ENCODE data around the gene HSD11B2. TPM values are rescaled to one million over a fixed set of nuclear protein-coding genes. Genes with fewer than 3 reads are reported as not detected.

The HSD11B2 gene
- total RNA-seq: under 0.01 TPM in 1 of 2 replicates, not detected in the other

GRCh38 chr16:67430977-67431774 is at the start of gene HSD11B2:
Gene HSD11B2, plus strand, starts transcription at chr16:67431121. Its CDS starts 128 bp downstream, at chr16:67431249.

GRCh38 chr16:67393111-67393787 is 37.7 kb upstream of the HSD11B2 start, which contains the start of gene TPPP3:
Gene TPPP3, minus strand, starts transcription at chr16:67393498. Its CDS starts 2,387 bp downstream, at chr16:67391111.

GRCh38 chr16:67415872-67416793 is 14.8 kb upstream of the HSD11B2 start, which contains the start of gene ZDHHC1:
Gene ZDHHC1, minus strand, starts transcription at chr16:67416477. Its CDS starts 8,702 bp downstream, at chr16:67407775.

GRCh38 chr16:67480833-67481560 is 50.1 kb downstream of the HSD11B2 start, which contains the start of gene ATP6V0D1:
Gene ATP6V0D1, minus strand, starts transcription at chr16:67481157. Its CDS starts 71 bp downstream, at chr16:67481086.

GRCh38 chr16:67483150-67483549 is 52.2 kb downstream of the HSD11B2 start, which contains the start of gene AGRP:
Gene AGRP, minus strand, starts transcription at chr16:67483547. Its CDS starts 149 bp downstream, at chr16:67483398.

Small RNAs within 50 kb of the gene (small RNA-seq; reads per million reads assigned to genes)
- not detected for gene RNU1-123P (ENCODE audit: low replicate concordance)

Other genes with a start within 250 kb of the HSD11B2 start
- 5.0 and 11.2 TPM in 2 replicates for gene MATCAP1, start 247.2 kb upstream of the HSD11B2 start, total RNA-seq
- gene EXOC3L1, start 241.0 kb upstream of the HSD11B2 start, total RNA-seq: not detected in 2 replicates
- gene E2F4, start 239.0 kb upstream of the HSD11B2 start, total RNA-seq: 69.6 and 120 TPM in 2 replicates
- gene ELMO3, start 232.0 kb upstream of the HSD11B2 start, total RNA-seq: 0.72 and 0.88 TPM in 2 replicates
- 36.4 and 42.0 TPM in 2 replicates for gene TMEM208, start 204.0 kb upstream of the HSD11B2 start, total RNA-seq
- 7.0 and 40.2 TPM in 2 replicates for gene FHOD1, start 183.6 kb upstream of the HSD11B2 start, total RNA-seq
- gene SLC9A5, start 182.1 kb upstream of the HSD11B2 start, total RNA-seq: 1.1 and 1.6 TPM in 2 replicates
- gene PLEKHG4, start 151.6 kb upstream of the HSD11B2 start, total RNA-seq: 6.6 and 21.0 TPM in 2 replicates
- gene KCTD19, start 104.4 kb upstream of the HSD11B2 start, total RNA-seq: under 0.01 TPM in 1 of 2 replicates, not detected in the other
- not detected in 2 replicates for gene LRRC36, start 104.3 kb upstream of the HSD11B2 start, total RNA-seq
- 0.88 and 1.1 TPM in 2 replicates for gene TPPP3, start 37.6 kb upstream of the HSD11B2 start, total RNA-seq
- 4.6 and 6.0 TPM in 2 replicates for gene ZDHHC1, start 14.6 kb upstream of the HSD11B2 start, total RNA-seq
- 149 and 198 TPM in 2 replicates for gene ATP6V0D1, start 50.0 kb downstream of the HSD11B2 start, total RNA-seq
- gene AGRP, start 52.4 kb downstream of the HSD11B2 start, total RNA-seq: not detected in 2 replicates
- gene RIPOR1, start 97.7 kb downstream of the HSD11B2 start, total RNA-seq: 37.8 and 45.3 TPM in 2 replicates
- 27.8 and 35.9 TPM in 2 replicates for gene CTCF, start 131.4 kb downstream of the HSD11B2 start, total RNA-seq
- gene CARMIL2, start 214.0 kb downstream of the HSD11B2 start, total RNA-seq: 0.43 and 0.44 TPM in 2 replicates
- 17.3 and 39.8 TPM in 2 replicates for gene ACD, start 229.1 kb downstream of the HSD11B2 start, total RNA-seq
- gene PARD6A, start 229.8 kb downstream of the HSD11B2 start, total RNA-seq: 1.3 and 1.5 TPM in 2 replicates
- gene ENKD1, start 235.6 kb downstream of the HSD11B2 start, total RNA-seq: 14.7 and 17.6 TPM in 2 replicates
- gene C16orf86, start 235.7 kb downstream of the HSD11B2 start, total RNA-seq: 2.3 and 3.5 TPM in 2 replicates

Measured in placental pericyte (primary cell).